OCI-LY7 (cell line): ENCODE results near the gene DCC. TPM values are rescaled to one million over a fixed set of nuclear protein-coding genes. Genes with fewer than 3 reads are reported as not detected.

Experiments used
- BruUV-seq: library from RNA; stranded (reverse); fragments of 400-500 nt; replicated peaks from 2 replicates; lab custom pipeline; 2021; lab: Mats Ljungman, UMichigan
- CTCF ChIA-PET: fragments of 300-600 bp; sonication (Branson Sonifier 250); formaldehyde crosslinking; loops from one replicate; lab custom pipeline; 2022; ENCODE audit warnings: antibody characterized with exemption; ENCODE audit not compliant: unreplicated experiment; lab: Charles Lee
- POLR2A ChIA-PET: fragments of 300-600 bp; sonication (Branson Sonifier 250); formaldehyde crosslinking; loops from one replicate; lab custom pipeline; 2022; ENCODE audit warnings: antibody characterized with exemption; lab: Charles Lee
- DNase-seq: peaks from one replicate; pipeline ENCODE4 v3.0.0-alpha.2; 2015; ENCODE audit warnings: low spot score
- H2AFZ ChIP-seq: fragments of 200-600 bp; sonication (generic), shearing (Covaris generic); 2 replicates; pipeline ENCODE4 v1.6.1; 2014; ENCODE audit warnings: mild to moderate bottlenecking, antibody characterized with exemption, low read length, moderate library complexity
- H3K27ac ChIP-seq: fragments of 200-600 bp; sonication (generic); 2 replicates; pipeline ENCODE4 v1.5.1; 2014; ENCODE audit warnings: mixed run types, low read depth, mild to moderate bottlenecking, moderate library complexity, low read length, inconsistent platforms; ENCODE audit not compliant: poor library complexity, severe bottlenecking
- H3K36me3 ChIP-seq: fragments of 200-600 bp; sonication (generic); 2 replicates; pipeline ENCODE4 v1.6.1; 2014; ENCODE audit warnings: mild to moderate bottlenecking, antibody characterized with exemption, low read length, moderate library complexity, mixed read lengths; ENCODE audit not compliant: insufficient read depth
- H3K4me1 ChIP-seq: fragments of 200-600 bp; sonication (generic); 2 replicates; pipeline ENCODE4 v1.5.1; 2014; ENCODE audit warnings: mild to moderate bottlenecking, low read length; ENCODE audit not compliant: insufficient read depth, poor library complexity, severe bottlenecking
- H3K4me2 ChIP-seq: fragments of 200-600 bp; sonication (generic); 2 replicates; pipeline ENCODE4 v1.6.1; 2014; ENCODE audit warnings: mild to moderate bottlenecking, low read length
- H3K4me3 ChIP-seq: fragments of 200-600 bp; sonication (generic); 2 replicates; pipeline ENCODE4 v1.5.1; 2014; ENCODE audit warnings: mild to moderate bottlenecking, low read depth, low read length; ENCODE audit not compliant: poor library complexity, severe bottlenecking
- H3K79me2 ChIP-seq: fragments of 200-600 bp; sonication (generic); 2 replicates; pipeline ENCODE4 v1.6.1; 2016; ENCODE audit warnings: low read depth, mild to moderate bottlenecking, low read length, moderate library complexity, mixed read lengths; ENCODE audit not compliant: insufficient read depth
- H3K9me2 ChIP-seq: fragments of 200-600 bp; sonication (generic); 2 replicates; pipeline ENCODE4 v1.6.1; 2016; ENCODE audit warnings: mild to moderate bottlenecking, low read length, mixed read lengths; ENCODE audit not compliant: insufficient read depth
- H3K9me3 ChIP-seq: fragments of 200-600 bp; sonication (generic); 2 replicates; pipeline ENCODE4 v1.6.1; 2014; ENCODE audit warnings: mild to moderate bottlenecking, mixed run types, low read length, mixed read lengths
- H4K20me1 ChIP-seq: fragments of 200-600 bp; sonication (generic); 2 replicates; pipeline ENCODE4 v1.6.1; 2014; ENCODE audit warnings: mild to moderate bottlenecking, antibody characterized with exemption, low read length, moderate library complexity, mixed read lengths; ENCODE audit not compliant: insufficient read depth
- CTCF ChIP-seq: fragments of 200-600 bp; sonication (generic); conservative IDR thresholded peaks from 2 replicates; pipeline ENCODE4 v1.5.1; 2014; ENCODE audit warnings: mild to moderate bottlenecking, antibody characterized with exemption, low read length, moderate library complexity, mixed read lengths
- EZH2phosphoT487 ChIP-seq: fragments of 200-600 bp; sonication (generic); IDR thresholded peaks from 2 replicates; pipeline ENCODE4 v1.6.1; 2018; ENCODE audit warnings: low read depth, borderline replicate concordance, mild to moderate bottlenecking, mixed run types, antibody characterized with exemption, low read length, moderate library complexity, mixed read lengths
- intact Hi-C: fragments of 100-400 bp; cut with micrococcal nuclease; formaldehyde crosslinking; loops from one replicate; pipeline ENCODE4 v1.10.0; 2022; ENCODE audit not compliant: unreplicated experiment
- total RNA-seq, 2 experiments: library from RNA; depleted of rRNA in 1 of 2; stranded (reverse); fragments of >200 nt in 1 of 2; shearing (Covaris generic) in 1 of 2; gene quantifications; 2 replicates each; pipeline ENCODE4 v1.2.3, GENCODE V29; 2014 to 2022

DCC gene
- total RNA-seq, 2 experiments from 2014 or later = not detected

GRCh38 chr18:53193870-53194269 is 853.9 kb downstream of the DCC start:
- intact Hi-C loops = no loop called here
- no peaks in the 10 kb centered on the region for H4K20me1 ChIP-seq
- ChIA-PET CTCF (no interaction called here), POLR2A (no interaction called here)
- BruUV-seq = no TSS peak
- H3K9me2 ChIP-seq = no peaks in the 10 kb centered on the region
- DNase-seq = no peak
- H2AFZ ChIP-seq = no peak overlapping the region
- H3K79me2 ChIP-seq = no peaks in the 10 kb centered on the region
- TF ChIP-seq CTCF (no peak), EZH2phosphoT487 (no peak)
- H3K27ac ChIP-seq = no peak overlapping the region
- H3K4me2 ChIP-seq = no peak overlapping the region
- no peaks in the 10 kb centered on the region for H3K9me3 ChIP-seq
- H3K4me3 ChIP-seq = no peak overlapping the region
- no peaks in the 10 kb centered on the region for H3K4me1 ChIP-seq
- no peaks in the 10 kb centered on the region for H3K36me3 ChIP-seq

DNA sequence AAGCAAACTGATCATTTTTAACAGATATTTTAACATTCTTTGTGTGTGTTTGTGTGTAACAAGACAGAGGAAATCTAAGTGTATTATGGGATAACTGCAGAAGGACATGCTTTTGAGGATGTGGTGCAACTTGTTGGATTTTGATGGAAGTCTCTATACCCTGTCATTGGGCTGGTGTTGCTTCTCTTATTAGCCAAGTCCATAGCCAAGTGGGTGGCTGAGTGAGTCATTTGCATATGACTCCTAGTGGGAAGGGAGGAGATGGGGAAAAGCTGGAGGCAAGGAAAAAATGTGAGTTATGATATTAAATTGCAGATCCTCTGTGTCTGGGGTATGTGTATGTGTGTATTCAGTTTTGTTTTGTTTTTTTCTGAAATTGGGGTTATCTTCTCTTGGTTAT is 879.9 kb downstream of the DCC start:
- no peak for DNase-seq
- no peak overlapping the region for H3K27ac ChIP-seq
- H3K4me2 ChIP-seq = no peak overlapping the region
- no peak for TF ChIP-seq EZH2phosphoT487
- TF ChIP-seq CTCF = no peak
- ChIA-PET CTCF (no interaction called here), POLR2A (no interaction called here)
- no peaks in the 10 kb centered on the region for H3K36me3 ChIP-seq
- BruUV-seq = no TSS peak
- no peaks in the 10 kb centered on the region for H3K9me2 ChIP-seq
- no peaks in the 10 kb centered on the region for H3K9me3 ChIP-seq
- no peaks in the 10 kb centered on the region for H3K4me1 ChIP-seq
- no peaks in the 10 kb centered on the region for H3K79me2 ChIP-seq
- intact Hi-C loops = no loop called here
- no peak overlapping the region for H3K4me3 ChIP-seq
- H2AFZ ChIP-seq = no peak overlapping the region
- H4K20me1 ChIP-seq = no peaks in the 10 kb centered on the region

GRCh38 chr18:53224128-53224778 is 884.3 kb downstream of the DCC start:
- Histone ChIP-seq H3K27ac (no peak overlapping the region), H3K36me3 (no peaks in the 10 kb centered on the region), H3K4me3 (no peak overlapping the region), H3K4me1 (no peaks in the 10 kb centered on the region), H4K20me1 (no peaks in the 10 kb centered on the region), H3K9me2 (no peaks in the 10 kb centered on the region), H3K9me3 (no peaks in the 10 kb centered on the region), H3K79me2 (no peaks in the 10 kb centered on the region), H2AFZ (no peak overlapping the region), H3K4me2 (no peak overlapping the region)
- no peak for TF ChIP-seq EZH2phosphoT487
- no peak for TF ChIP-seq CTCF
- no peak for DNase-seq
- BruUV-seq = no TSS peak
- CTCF ChIA-PET = no interaction called here
- intact Hi-C loops = no loop called here
- POLR2A ChIA-PET = no interaction called here
